Superior temporal gyrus (tissue), 1 donor: ENCODE data around the gene F12.

Experiments used
- DNase-seq: peaks from one replicate; pipeline ENCODE4 v3.0.0-alpha.2; 2016; ENCODE audit errors: extremely low spot score

F12 gene

DNA sequence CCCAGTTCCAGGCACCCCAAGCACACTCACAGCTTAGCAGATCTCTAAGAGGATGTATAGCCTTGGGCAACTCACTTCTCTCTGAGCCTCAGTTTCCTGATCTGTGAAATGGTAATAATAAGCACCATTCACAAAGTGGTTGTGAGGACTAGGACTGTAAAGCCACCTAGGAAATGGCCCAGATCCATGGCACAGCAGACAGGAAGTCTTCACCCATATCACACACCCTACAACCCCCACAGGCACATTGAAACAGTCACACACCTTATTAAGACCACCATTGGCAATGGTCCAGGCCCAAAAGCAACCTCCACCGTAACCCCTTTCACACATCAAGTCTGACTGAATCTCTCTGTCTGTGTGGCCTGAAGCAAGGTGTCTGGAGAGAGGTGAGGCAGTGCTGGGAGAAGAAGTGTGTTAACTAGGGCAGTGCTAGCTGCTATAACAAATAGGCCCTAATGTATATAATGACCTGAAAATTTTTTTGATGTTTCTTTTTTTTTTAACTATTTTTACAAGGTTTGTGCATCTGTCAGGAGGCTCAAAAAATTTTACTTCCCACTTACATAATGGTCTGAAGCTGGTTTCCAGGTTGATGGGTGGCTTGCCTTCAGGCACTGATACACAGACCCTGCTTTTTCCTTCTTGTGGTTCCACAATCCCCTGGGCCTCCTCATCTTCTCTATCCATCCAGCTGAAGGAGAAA, 54.0 kb downstream of the F12 start:
- no peak for DNase-seq

- DNase-seq: no peak
These were observed 54.7 kb downstream of the F12 start for GRCh38 chr5:177354711-177355110.

- no peak for DNase-seq
These were observed 55.1 kb downstream of the F12 start for GRCh38 chr5:177354256-177354655.

DNA sequence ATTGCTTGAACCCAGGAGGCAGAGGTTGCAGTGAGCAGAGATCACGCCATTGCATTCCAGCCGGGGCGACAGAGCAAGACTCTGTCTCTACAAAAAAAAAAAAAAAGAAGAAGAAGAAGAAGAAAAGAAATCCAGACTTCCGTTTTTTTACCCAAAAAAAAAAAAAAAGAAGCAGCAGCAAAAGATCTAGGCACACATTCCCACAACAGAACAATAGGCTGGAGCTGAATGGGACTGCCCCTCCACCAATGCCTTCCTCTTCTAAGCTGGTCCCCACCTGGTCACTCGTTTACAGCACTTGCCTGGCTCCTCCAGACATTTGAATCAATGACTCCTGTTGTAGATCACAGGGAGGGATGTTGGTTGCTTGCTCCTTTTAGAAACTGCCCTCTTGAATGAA, 56.3 kb downstream of the F12 start:
- DNase-seq: no peak
